RWPE1 (cell line): Measurements from ENCODE around the gene ETV2.

Experiments used
- CTCF ChIA-PET: fragments of 350-600 bp; sonication (Branson Sonifier 250); formaldehyde crosslinking; extraction: SDS; loops from one replicate; lab custom pipeline; 2021; lab: Yijun Ruan, JAX
- POLR2A ChIA-PET: fragments of 400-600 bp; formaldehyde crosslinking; extraction: SDS; loops from one replicate; lab custom pipeline; 2020; ENCODE audit warnings: antibody characterized with exemption; ENCODE audit not compliant: low non-redundant PET; lab: Yijun Ruan, JAX
- DNase-seq: peaks from one replicate; pipeline ENCODE4 v3.0.0; 2012; ENCODE audit warnings: low spot score
- H3K27ac ChIP-seq: fragments of 450-650 bp; 2 replicates; pipeline ENCODE4 v1.5.1; 2017
- CTCF ChIP-seq: fragments of 450-650 bp; conservative IDR thresholded peaks from 2 replicates; pipeline ENCODE4 v1.5.1; 2017; ENCODE audit warnings: low read depth, mild to moderate bottlenecking

Gene ETV2

GRCh38 chr19:35607661-35608060 lies 33.9 kb upstream of the ETV2 start:
- no peak overlapping the region for H3K27ac ChIP-seq
- DNase-seq: no peak
- POLR2A ChIA-PET: no interaction called here
- no peak for TF ChIP-seq CTCF
- CTCF ChIA-PET: no interaction called here

- no peak overlapping the region for H3K27ac ChIP-seq
- DNase-seq: no peak
- POLR2A ChIA-PET: no interaction called here
- CTCF ChIA-PET: no interaction called here
- no peak for TF ChIP-seq CTCF
Measured at GRCh38 chr19:35608251-35608650, 33.3 kb upstream of the ETV2 start.

DNA sequence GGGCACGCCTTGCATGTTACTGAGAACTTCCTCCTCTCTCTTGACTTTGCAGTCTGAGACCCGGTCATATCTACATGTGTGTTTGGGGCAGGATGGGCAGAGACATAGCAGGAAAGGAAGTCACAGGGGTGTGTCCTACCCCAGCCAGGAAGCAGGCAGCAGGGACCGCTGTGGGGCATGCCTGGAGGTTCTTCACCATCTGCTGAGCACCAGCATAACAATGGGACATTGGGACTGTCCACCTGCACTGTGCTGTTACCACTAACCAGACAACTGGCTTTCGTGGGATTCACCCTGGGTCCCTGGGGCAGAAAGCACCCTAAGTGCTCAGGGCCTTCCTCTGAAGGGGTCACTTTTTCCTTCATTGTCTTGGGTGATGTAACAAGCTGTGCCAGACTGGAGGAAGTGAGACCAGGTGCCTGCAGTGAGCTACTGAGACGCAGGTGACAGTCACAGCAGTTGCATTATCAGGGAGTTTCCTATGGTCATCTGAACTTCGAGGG lies 31.6 kb upstream of the ETV2 start:
- H3K27ac ChIP-seq: no peak overlapping the region
- ChIA-PET POLR2A (no interaction called here), CTCF (no interaction called here)
- no peak for DNase-seq
- no peak for TF ChIP-seq CTCF

GRCh38 chr19:35612224-35612558 lies 29.4 kb upstream of the ETV2 start:
- CTCF ChIA-PET: no interaction called here
- POLR2A ChIA-PET: no interaction called here
- TF ChIP-seq CTCF: no peak
- peak overlapping the region; percentile 65 for H3K27ac ChIP-seq
- DNase-seq: no peak

GRCh38 chr19:35612559-35613321 lies 28.8 kb upstream of the ETV2 start, which contains the start of gene HAUS5:
Gene HAUS5 (plus strand): TSS chr19:35612735. CDS start chr19:35612795, 60 bp downstream.
- POLR2A ChIA-PET: interaction anchor here (0.6 to 0.8 kb wide), 2 partner anchors 43 to 69 kb away, joined by 3 to 5 read pairs; no protein-coding TSS in a partner anchor
- no peak for TF ChIP-seq CTCF
- peak; percentile 94 for DNase-seq
- CTCF ChIA-PET: no interaction called here
- peak within 1 kb of the TSS; percentile 65 for H3K27ac ChIP-seq

DNA sequence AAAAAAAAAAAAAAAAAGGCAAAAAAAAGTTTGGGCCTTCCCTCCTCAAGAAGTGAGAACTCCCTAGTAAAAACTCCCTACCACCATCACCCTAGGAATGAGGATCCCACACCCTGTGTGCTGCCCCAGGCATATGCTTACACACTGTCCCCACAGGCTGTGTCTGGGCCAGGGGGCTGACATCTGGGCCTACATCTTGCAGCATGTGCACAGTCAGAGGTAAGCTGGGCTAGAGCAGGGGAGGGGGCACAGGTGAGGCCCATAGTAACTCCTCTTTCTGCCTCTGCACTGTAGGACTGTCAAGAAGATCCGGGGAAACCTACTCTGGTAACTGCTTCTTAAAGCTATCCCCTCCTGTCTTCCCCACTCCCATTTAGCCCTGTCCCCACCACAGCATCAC lies 28.0 kb upstream of the ETV2 start:
- TF ChIP-seq CTCF: no peak
- POLR2A ChIA-PET: interaction anchor here (0.8 kb wide), 1 partner anchor 70 kb away, joined by 3 read pairs; no protein-coding TSS in a partner anchor
- no peak for DNase-seq
- CTCF ChIA-PET: no interaction called here
- H3K27ac ChIP-seq: no peak overlapping the region
